SK-N-SH (cell line): ENCODE results near the gene TMEM176B. TPM values are rescaled to one million over a fixed set of nuclear protein-coding genes. Genes with fewer than 3 reads are reported as not detected.

Experiments
- CTCF ChIA-PET: fragments of 300-600, 350-600 bp; formaldehyde crosslinking; extraction: SDS; loops from one replicate; lab custom pipeline; 2021; lab: Yijun Ruan, JAX
- POLR2A ChIA-PET: fragments of 350-600 bp; sonication (Branson Sonifier 250); formaldehyde crosslinking; extraction: SDS; loops from one replicate; lab custom pipeline; 2020; ENCODE audit warnings: antibody characterized with exemption, inconsistent platforms; lab: Yijun Ruan, JAX
- DNase-seq: peaks from one replicate; pipeline ENCODE4 v3.0.0; 2012
- H2AFZ ChIP-seq: fragments of 200-600 bp; sonication (generic); 2 replicates; pipeline ENCODE4 v1.8.1; 2016; ENCODE audit warnings: antibody characterized with exemption, mild to moderate bottlenecking, low read depth
- H3F3A ChIP-seq: fragments of 200-600 bp; sonication (generic); replicated peaks from 2 replicates; pipeline ENCODE3; 2016; ENCODE audit warnings: antibody characterized with exemption, mild to moderate bottlenecking; ENCODE audit not compliant: insufficient read depth
- H3K27ac ChIP-seq, 2 experiments: fragments of 200-500 bp in 1 of 2; fragments of 200-600 bp in 1 of 2; sonication (Bioruptor generic) in 1 of 2; sonication (generic), shearing (Covaris generic) in 1 of 2; 2 replicates each; pipeline versions ENCODE4 v1.5.1 to v1.6.1; 2014 to 2016; ENCODE audit warnings: low read depth in 2 of 2, inconsistent platforms in 1 of 2, low read length in 1 of 2, mild to moderate bottlenecking in 1 of 2, mixed read lengths in 1 of 2
- H3K27me3 ChIP-seq: fragments of 200-600 bp; sonication (generic), shearing (Covaris generic); 2 replicates; pipeline ENCODE4 v1.6.1; 2016; ENCODE audit warnings: mixed run types; ENCODE audit not compliant: insufficient read depth
- H3K36me3 ChIP-seq, 2 experiments: fragments of 200-500 bp in 1 of 2; fragments of 200-600 bp in 1 of 2; sonication (Bioruptor generic) in 1 of 2; sonication (generic) in 1 of 2; replicated peaks in 1 of 2; 2 replicates each; pipeline versions ENCODE3 to v1.5.1; 2014 to 2016; ENCODE audit warnings: low read length in 1 of 2, mild to moderate bottlenecking in 1 of 2; ENCODE audit not compliant: insufficient read depth in 2 of 2, control insufficient read depth in 1 of 2
- H3K4me1 ChIP-seq, 2 experiments: fragments of 200-500 bp in 1 of 2; fragments of 200-600 bp in 1 of 2; sonication (Bioruptor generic) in 1 of 2; sonication (generic), shearing (Covaris generic) in 1 of 2; 2 replicates each; pipeline versions ENCODE4 v1.5.1 to v1.6.1; 2014 to 2016; ENCODE audit warnings: low read depth in 1 of 2, low read length in 1 of 2, mixed run types in 1 of 2; ENCODE audit not compliant: insufficient read depth in 2 of 2, control insufficient read depth in 1 of 2
- H3K4me2 ChIP-seq: fragments of 200-600 bp; sonication (generic), shearing (Covaris generic); 2 replicates; pipeline ENCODE4 v1.6.1; 2017; ENCODE audit warnings: mixed run types
- H3K4me3 ChIP-seq, 2 experiments: fragments of 200-500 bp in 1 of 2; fragments of 200-600 bp in 1 of 2; sonication (Bioruptor generic) in 1 of 2; sonication (generic), shearing (Covaris generic) in 1 of 2; 2 replicates each; pipeline versions ENCODE4 v1.5.1 to v1.8.1; 2014 to 2016; ENCODE audit warnings: low read depth in 2 of 2, inconsistent platforms in 1 of 2, low read length in 1 of 2, mild to moderate bottlenecking in 1 of 2, mixed read lengths in 1 of 2, moderate library complexity in 1 of 2
- H3K79me2 ChIP-seq: fragments of 200-600 bp; sonication (generic); 2 replicates; pipeline ENCODE4 v1.8.1; 2017; ENCODE audit warnings: mild to moderate bottlenecking; ENCODE audit not compliant: insufficient read depth
- H3K9ac ChIP-seq: fragments of 200-600 bp; sonication (generic); 2 replicates; pipeline ENCODE4 v1.6.1; 2017; ENCODE audit warnings: mixed run types
- H3K9me2 ChIP-seq: fragments of 200-600 bp; sonication (generic); 2 replicates; pipeline ENCODE4 v1.6.1; 2017; ENCODE audit warnings: mixed run types
- H3K9me3 ChIP-seq: fragments of 200-600 bp; sonication (generic); 2 replicates; pipeline ENCODE4 v1.6.1; 2017; ENCODE audit warnings: mixed run types, mild to moderate bottlenecking, moderate library complexity
- H4K20me1 ChIP-seq: fragments of 200-600 bp; sonication (generic); 2 replicates; pipeline ENCODE4 v1.6.1; 2017; ENCODE audit warnings: mild to moderate bottlenecking, mixed run types; ENCODE audit not compliant: insufficient read depth
- ELF1 ChIP-seq: IDR thresholded peaks from 2 replicates; pipeline ENCODE4 v1.4.0; 2012
- EP300 ChIP-seq, 2 experiments: IDR thresholded peaks; 2 replicates each; pipeline versions ENCODE4 v1.4.0 to v1.6.1; 2012; ENCODE audit warnings: borderline replicate concordance in 1 of 2, low read depth in 1 of 2, low read length in 1 of 2
- FOSL2 ChIP-seq: IDR thresholded peaks from 2 replicates; pipeline ENCODE4 v1.4.0; 2012; ENCODE audit warnings: low read depth, mild to moderate bottlenecking, moderate library complexity, borderline replicate concordance
- FOXJ3 ChIP-seq: sonication (generic); formaldehyde crosslinking; IDR thresholded peaks from 2 replicates; pipeline ENCODE4 v1.5.1; 2020; ENCODE audit warnings: mild to moderate bottlenecking, missing genetic modification reagents
- NRF1 ChIP-seq: IDR thresholded peaks from 2 replicates; pipeline ENCODE4 v1.6.1; 2012; ENCODE audit warnings: low read depth, mild to moderate bottlenecking, low read length
- RXRA ChIP-seq: IDR thresholded peaks from 2 replicates; pipeline ENCODE4 v1.4.0; 2012; ENCODE audit warnings: low read depth, mild to moderate bottlenecking, borderline replicate concordance
- SIN3A ChIP-seq: IDR thresholded peaks from 2 replicates; pipeline ENCODE4 v1.6.1; 2012; ENCODE audit warnings: low read depth, mild to moderate bottlenecking, low read length, moderate library complexity, borderline replicate concordance
- WGBS: methylation state at CpG from one replicate; pipeline ENCODE4 v1.1.6; 2017; ENCODE audit warnings: low lambda C conversion rate; 5-methylcytosine and 5-hydroxymethylcytosine counted together
- polyA plus RNA-seq, 3 experiments: library from polyadenylated mRNA; depleted of rRNA; stranded (reverse); fragments of >200 nt; gene quantifications; 2 replicates each; pipeline ENCODE4 v1.2.3, GENCODE V29; 2012
- TF ChIP-seq, protein P1 (sequence below): fragments of 200-600 bp; sonication (generic); IDR thresholded peaks from 2 replicates; pipeline ENCODE4 v1.6.1; 2017; ENCODE audit warnings: antibody characterized with exemption, mild to moderate bottlenecking, moderate library complexity
- TF ChIP-seq, protein P2 (sequence below): IDR thresholded peaks from 2 replicates; pipeline ENCODE4 v1.4.0; 2012; ENCODE audit warnings: low read depth
- TF ChIP-seq, protein P3 (sequence below): IDR thresholded peaks from 2 replicates; pipeline ENCODE4 v1.4.0; 2012; ENCODE audit warnings: low read depth, borderline replicate concordance
- TF ChIP-seq, protein P4 (sequence below): IDR thresholded peaks from 2 replicates; pipeline ENCODE4 v1.6.1; 2012; ENCODE audit warnings: mild to moderate bottlenecking, low read depth, low read length, moderate library complexity

TMEM176B gene
- polyA plus RNA-seq, 1 of the 3 experiments (the other 2 are of a cell fraction): not detected

DNA sequence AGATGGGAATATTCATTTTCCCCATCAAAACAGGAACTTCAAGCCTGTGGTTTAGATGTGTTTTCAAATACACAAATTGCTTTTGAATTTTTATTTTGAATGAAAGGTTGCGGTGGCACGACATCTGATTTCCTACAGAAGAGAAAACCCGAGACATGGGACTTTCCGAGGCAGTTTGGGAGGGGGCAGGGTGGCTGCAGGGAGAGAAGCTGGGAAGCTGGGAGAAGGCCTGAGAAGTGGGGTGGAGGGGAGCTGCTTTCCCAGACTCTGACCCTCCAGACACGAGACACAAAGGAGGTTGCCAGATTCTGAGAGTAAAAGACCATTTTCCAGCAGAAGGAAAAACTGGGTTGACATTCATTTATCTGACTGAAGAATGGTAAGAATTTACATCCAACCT, 20.0 kb upstream of the TMEM176B start (continued):
- TF ChIP-seq, protein P1, sequence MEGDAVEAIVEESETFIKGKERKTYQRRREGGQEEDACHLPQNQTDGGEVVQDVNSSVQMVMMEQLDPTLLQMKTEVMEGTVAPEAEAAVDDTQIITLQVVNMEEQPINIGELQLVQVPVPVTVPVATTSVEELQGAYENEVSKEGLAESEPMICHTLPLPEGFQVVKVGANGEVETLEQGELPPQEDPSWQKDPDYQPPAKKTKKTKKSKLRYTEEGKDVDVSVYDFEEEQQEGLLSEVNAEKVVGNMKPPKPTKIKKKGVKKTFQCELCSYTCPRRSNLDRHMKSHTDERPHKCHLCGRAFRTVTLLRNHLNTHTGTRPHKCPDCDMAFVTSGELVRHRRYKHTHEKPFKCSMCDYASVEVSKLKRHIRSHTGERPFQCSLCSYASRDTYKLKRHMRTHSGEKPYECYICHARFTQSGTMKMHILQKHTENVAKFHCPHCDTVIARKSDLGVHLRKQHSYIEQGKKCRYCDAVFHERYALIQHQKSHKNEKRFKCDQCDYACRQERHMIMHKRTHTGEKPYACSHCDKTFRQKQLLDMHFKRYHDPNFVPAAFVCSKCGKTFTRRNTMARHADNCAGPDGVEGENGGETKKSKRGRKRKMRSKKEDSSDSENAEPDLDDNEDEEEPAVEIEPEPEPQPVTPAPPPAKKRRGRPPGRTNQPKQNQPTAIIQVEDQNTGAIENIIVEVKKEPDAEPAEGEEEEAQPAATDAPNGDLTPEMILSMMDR: no peak
- TF ChIP-seq RXRA: no peak
- TF ChIP-seq FOSL2: no peak
- TF ChIP-seq ELF1: no peak
- TF ChIP-seq SIN3A: no peak
- TF ChIP-seq, all 33 proteins: peak for 0

DNA sequence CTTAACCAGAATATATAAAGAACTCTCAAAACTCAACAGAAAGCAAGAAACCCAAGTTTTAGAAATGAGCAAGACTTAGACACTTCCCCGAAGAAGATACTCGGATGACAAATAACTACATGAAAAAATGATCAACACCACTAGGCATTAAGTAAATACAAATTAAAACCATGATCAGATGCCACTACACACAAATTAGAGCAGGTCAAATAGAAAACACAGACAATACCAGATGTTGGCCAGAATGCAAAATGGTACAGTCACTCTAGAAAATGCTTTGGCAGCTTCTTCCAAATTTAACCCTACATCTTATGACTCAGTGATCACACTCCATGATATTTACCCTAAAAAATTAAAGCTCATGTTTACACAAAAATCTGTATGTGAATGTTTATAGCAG, 18.8 kb upstream of the TMEM176B start:
- 56% methylated on average over 2 of the region's 2 CpGs for WGBS
- CTCF ChIA-PET: interaction anchor here (1.0 to 2.8 kb wide), 3 partner anchors 58 to 167 kb away, joined by 3 to 9 read pairs (median 3); no protein-coding TSS in a partner anchor
- POLR2A ChIA-PET: no interaction called here

More for the DNA sequence above, 18.8 kb upstream of the TMEM176B start:
- H3K4me1 ChIP-seq: peaks cover 0 to 14% of the 10 kb centered on the region in 2 experiments; a peak in 2 of 4 replicates
- H3K79me2 ChIP-seq: no peaks in the 10 kb centered on the region
- H3F3A ChIP-seq: no peaks in the 10 kb centered on the region
- no peak overlapping the region for H3K4me3 ChIP-seq
- H2AFZ ChIP-seq: no peak overlapping the region
- H3K9ac ChIP-seq: no peak overlapping the region
- H3K9me3 ChIP-seq: no peaks in the 10 kb centered on the region
- no peaks in the 10 kb centered on the region for H4K20me1 ChIP-seq
- DNase-seq: no peak
- no peak overlapping the region for H3K27ac ChIP-seq
- no peaks in the 10 kb centered on the region for H3K9me2 ChIP-seq
- H3K36me3 ChIP-seq: no peaks in the 10 kb centered on the region
- TF ChIP-seq, protein P2, sequence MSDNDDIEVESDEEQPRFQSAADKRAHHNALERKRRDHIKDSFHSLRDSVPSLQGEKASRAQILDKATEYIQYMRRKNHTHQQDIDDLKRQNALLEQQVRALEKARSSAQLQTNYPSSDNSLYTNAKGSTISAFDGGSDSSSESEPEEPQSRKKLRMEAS: no peak
- TF ChIP-seq, protein P1: no peak
- TF ChIP-seq, protein P3, sequence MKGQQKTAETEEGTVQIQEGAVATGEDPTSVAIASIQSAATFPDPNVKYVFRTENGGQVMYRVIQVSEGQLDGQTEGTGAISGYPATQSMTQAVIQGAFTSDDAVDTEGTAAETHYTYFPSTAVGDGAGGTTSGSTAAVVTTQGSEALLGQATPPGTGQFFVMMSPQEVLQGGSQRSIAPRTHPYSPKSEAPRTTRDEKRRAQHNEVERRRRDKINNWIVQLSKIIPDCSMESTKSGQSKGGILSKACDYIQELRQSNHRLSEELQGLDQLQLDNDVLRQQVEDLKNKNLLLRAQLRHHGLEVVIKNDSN: no peak
- TF ChIP-seq NRF1 (no peak), FOXJ3 (CRISPR knock-in tag) (no peak), ELF1 (no peak), EP300 (IDR thresholded peaks at IDR 0.05; ENCODE audit: borderline replicate concordance in 1 of 2, low read depth in 1 of 2, low read length in 1 of 2) (no peak)
- TF ChIP-seq, protein P4, sequence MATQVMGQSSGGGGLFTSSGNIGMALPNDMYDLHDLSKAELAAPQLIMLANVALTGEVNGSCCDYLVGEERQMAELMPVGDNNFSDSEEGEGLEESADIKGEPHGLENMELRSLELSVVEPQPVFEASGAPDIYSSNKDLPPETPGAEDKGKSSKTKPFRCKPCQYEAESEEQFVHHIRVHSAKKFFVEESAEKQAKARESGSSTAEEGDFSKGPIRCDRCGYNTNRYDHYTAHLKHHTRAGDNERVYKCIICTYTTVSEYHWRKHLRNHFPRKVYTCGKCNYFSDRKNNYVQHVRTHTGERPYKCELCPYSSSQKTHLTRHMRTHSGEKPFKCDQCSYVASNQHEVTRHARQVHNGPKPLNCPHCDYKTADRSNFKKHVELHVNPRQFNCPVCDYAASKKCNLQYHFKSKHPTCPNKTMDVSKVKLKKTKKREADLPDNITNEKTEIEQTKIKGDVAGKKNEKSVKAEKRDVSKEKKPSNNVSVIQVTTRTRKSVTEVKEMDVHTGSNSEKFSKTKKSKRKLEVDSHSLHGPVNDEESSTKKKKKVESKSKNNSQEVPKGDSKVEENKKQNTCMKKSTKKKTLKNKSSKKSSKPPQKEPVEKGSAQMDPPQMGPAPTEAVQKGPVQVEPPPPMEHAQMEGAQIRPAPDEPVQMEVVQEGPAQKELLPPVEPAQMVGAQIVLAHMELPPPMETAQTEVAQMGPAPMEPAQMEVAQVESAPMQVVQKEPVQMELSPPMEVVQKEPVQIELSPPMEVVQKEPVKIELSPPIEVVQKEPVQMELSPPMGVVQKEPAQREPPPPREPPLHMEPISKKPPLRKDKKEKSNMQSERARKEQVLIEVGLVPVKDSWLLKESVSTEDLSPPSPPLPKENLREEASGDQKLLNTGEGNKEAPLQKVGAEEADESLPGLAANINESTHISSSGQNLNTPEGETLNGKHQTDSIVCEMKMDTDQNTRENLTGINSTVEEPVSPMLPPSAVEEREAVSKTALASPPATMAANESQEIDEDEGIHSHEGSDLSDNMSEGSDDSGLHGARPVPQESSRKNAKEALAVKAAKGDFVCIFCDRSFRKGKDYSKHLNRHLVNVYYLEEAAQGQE: no peak
- no peak overlapping the region for H3K4me2 ChIP-seq
- H3K27me3 ChIP-seq: no peaks in the 10 kb centered on the region
